GM12874 (cell line): ENCODE measurements around the gene HYAL2.

Experiments
- TF ChIP-seq, protein P1 (sequence below): IDR thresholded peaks from 2 replicates; pipeline ENCODE4 v1.5.1; 2011; ENCODE audit warnings: low read depth, mild to moderate bottlenecking, control low read depth, low read length, moderate library complexity; ENCODE audit not compliant: insufficient read depth

HYAL2 gene

GRCh38 chr3:50288387-50289007 lies 34.0 kb downstream of the HYAL2 start:
- TF ChIP-seq, protein P1, sequence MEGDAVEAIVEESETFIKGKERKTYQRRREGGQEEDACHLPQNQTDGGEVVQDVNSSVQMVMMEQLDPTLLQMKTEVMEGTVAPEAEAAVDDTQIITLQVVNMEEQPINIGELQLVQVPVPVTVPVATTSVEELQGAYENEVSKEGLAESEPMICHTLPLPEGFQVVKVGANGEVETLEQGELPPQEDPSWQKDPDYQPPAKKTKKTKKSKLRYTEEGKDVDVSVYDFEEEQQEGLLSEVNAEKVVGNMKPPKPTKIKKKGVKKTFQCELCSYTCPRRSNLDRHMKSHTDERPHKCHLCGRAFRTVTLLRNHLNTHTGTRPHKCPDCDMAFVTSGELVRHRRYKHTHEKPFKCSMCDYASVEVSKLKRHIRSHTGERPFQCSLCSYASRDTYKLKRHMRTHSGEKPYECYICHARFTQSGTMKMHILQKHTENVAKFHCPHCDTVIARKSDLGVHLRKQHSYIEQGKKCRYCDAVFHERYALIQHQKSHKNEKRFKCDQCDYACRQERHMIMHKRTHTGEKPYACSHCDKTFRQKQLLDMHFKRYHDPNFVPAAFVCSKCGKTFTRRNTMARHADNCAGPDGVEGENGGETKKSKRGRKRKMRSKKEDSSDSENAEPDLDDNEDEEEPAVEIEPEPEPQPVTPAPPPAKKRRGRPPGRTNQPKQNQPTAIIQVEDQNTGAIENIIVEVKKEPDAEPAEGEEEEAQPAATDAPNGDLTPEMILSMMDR, result no peak

DNA sequence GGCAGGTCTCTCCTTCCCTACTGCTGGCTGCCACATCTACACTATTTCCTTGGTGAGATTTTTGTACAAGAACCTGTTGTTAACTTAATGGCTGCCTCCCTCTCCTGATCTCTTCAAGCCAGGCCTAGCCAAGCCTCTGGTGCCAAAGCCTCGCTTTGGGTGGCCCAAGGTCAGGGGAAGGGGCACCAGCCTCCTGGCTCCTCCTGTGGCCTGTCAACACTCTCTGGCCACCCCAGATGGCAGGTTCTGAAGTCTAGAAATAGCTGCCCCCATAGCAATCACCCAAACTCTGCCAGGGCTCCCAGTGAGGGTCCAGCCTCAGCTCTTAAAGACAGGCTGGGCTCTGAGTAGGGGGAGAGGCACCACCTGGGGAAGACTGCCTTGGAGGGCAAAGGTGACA lies 35.3 kb downstream of the HYAL2 start:
- TF ChIP-seq, protein P1, result no peak

DNA sequence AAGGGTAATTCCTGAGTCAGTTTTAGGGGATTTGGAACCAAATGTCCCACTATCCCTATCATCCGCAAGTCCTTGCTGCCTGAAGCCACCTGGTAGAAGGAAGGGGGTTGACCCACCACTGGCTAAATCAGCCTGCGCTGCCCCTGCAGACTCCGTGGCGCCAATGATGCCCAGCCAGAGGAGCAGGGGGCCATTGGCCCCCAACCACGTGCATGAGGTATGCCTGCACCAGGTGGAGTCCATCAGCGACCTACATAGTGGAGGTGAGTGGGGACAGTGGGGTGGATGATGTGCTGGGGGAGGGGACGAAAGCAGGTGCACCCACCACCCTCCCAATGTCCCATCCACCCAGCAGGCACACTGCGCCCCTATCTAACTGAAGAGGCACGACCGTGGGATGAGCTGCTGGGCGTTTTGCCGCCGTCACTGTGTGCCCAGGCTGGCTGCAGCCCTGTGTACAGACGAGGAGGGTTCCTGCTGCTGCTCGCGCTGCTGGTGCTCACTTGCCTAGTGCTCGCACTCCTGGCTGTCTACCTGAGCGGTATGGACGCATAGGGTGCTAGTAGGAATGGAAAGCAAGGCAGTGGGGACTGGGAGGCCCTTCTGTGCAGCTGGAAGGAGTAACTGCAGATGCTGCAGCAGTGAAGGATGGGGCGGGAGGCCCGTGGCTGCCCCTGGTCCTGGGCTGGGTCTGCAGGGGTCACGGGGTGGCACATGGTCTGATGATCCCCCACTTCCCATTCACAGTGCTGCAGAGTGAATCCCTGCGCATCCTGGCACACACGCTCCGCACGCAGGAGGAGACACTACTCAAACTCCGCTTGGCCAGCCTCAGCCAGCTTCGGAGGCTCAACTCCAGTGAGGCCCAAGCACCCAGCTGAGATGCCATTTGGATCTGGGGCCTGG lies 36.0 kb downstream of the HYAL2 start:
- TF ChIP-seq, protein P1, result no peak

DNA sequence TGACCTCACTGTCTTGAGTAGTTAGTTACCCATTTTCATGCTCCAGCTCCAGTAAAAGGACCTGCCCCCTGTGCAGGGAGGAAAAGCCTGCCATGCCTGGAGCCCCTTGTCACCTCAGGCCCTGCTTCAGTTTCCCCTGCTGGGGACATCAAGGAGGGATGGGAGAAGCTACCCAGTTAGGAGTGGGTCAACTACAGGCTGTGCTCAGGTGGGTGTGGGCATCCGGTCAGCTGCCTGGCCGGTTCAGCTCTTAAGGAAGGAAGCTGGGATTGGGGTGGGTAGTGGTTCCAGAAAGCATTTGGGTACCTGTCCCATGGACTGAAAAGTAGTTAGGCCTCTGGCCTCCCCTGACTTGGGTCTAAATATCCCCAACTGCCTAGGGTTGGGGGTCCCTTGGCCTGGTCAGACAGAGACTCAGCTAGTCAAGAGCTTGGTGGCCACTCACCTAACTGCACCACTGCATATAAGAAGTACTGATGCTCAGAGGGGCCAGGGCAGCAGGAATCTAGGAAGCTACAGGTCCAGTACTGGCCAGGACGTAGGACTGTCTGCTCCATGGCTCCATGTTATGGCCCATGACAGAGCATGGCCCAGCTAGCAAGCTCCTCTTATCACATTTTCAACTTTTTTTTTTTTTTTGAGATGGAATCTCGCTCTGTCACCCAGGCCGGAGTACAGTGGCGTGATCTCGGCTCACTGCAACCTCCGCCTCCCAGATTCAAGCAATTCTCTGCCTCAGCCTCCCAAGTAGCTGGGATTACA lies 43.1 kb downstream of the HYAL2 start:
- TF ChIP-seq, protein P1, result no peak

- TF ChIP-seq, protein P1, result no peak
These were observed 43.7 kb downstream of the HYAL2 start, which contains the start of gene LSMEM2 for GRCh38 chr3:50278880-50279224. Gene LSMEM2 (plus strand): TSS chr3:50279087. CDS start chr3:50279114, 27 bp downstream.

DNA sequence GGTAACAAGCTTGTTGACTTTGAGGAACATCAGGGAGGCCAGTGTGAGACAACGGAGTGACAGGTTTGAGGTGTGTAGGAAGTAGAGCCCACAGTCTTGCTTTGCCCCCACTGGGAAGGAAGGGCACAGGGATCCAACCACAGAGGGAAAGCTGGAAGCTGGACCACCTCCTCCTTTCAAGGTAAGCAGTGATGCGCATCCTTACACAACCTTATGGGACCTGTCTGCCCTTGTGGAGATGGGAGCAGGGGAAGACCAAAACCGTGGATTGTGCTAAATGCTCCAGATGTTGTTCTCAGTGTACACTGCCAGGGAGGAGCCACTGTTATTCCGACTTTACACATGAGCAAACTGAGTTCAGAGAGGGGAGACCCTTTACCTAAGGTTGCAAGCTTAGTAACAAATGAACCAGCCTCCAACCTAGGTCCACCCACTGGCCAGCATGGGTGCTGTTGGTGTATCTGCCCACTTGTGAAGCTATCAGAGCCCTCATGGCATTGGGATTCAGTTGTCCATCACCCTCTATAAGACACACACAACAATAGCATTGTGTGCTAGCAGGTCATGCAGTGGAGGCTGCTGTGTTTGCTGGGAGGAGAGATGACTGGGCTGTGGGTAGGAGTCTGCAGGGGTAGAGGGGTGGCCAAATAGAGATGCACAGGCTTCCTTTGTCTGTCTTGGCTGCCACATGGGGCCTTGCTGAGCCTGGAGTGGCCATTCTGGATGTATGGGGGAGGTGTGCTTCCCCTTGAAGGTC lies 44.2 kb downstream of the HYAL2 start:
- TF ChIP-seq, protein P1, result no peak

- TF ChIP-seq, protein P1, result no peak
These were observed 45.8 kb downstream of the HYAL2 start for GRCh38 chr3:50276762-50277101.
